Dermis lymphatic vessel endothelial cell (primary cell): ENCODE measurements around the gene RAX. TPM values are rescaled to one million over a fixed set of nuclear protein-coding genes. Genes with fewer than 3 reads are reported as not detected.

Source experiments
- total RNA-seq: library from RNA; depleted of rRNA; stranded (reverse); fragments of >200 nt; gene quantifications from 2 replicates; pipeline ENCODE4 v1.2.1, GENCODE V29; 2014

The RAX gene
- total RNA-seq, result not detected in 2 replicates

GRCh38 chr18:59272891-59273758 lies at the start of gene RAX:
TSS of gene RAX (minus strand) at chr18:59273454. CDS start at chr18:59273206, 248 bp downstream.

GRCh38 chr18:59318460-59319050 lies 45.3 kb upstream of the RAX start, which contains the start of gene CPLX4:
TSS of gene CPLX4 (minus strand) at chr18:59318649. CDS start at chr18:59318462, 187 bp downstream.

GRCh38 chr18:59219672-59220163 lies 53.5 kb downstream of the RAX start, which contains the start of gene GRP:
TSS of gene GRP (plus strand) at chr18:59220158. CDS start at chr18:59220266, 108 bp downstream.

Other genes starting within 250 kb of the RAX start
- 22.9 and 26.0 TPM in 2 replicates for gene SEC11C, start 133.6 kb downstream of the RAX start, total RNA-seq
- gene GRP, start 53.3 kb downstream of the RAX start, total RNA-seq, result not detected in 2 replicates
- gene CPLX4, start 45.2 kb upstream of the RAX start, total RNA-seq, result not detected in 2 replicates
- 97.9 and 122 TPM in 2 replicates for gene LMAN1, start 85.8 kb upstream of the RAX start, total RNA-seq